ENCODE data around the gene C13orf46.
"Not testable (repeated sequence)": the region's sequence is repeated elsewhere in the genome, so short reads cannot be mapped to it uniquely, and the experiment has no call there.

Gene C13orf46

DNA sequence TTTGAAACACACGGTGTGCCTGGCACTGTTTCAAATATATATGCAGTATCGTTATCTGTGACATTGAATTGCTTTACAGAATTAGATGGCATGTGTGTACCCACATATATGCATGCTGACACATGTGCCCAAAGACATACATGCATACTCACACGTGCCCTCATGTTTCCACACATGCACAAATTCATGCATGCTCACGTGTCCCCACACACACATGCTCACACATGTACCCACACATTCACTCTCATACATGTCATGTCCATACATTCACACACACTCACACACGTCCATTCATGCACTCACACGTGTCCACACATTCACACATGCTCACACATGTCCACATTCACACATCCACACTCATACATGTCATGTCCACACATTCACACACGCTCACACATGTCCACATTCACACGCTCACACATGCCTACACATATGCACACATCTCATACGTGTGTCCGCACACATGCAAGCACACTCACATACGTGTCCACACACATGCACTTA is 17.9 kb upstream of the C13orf46 start:
- no peak for DNase-seq

DNA sequence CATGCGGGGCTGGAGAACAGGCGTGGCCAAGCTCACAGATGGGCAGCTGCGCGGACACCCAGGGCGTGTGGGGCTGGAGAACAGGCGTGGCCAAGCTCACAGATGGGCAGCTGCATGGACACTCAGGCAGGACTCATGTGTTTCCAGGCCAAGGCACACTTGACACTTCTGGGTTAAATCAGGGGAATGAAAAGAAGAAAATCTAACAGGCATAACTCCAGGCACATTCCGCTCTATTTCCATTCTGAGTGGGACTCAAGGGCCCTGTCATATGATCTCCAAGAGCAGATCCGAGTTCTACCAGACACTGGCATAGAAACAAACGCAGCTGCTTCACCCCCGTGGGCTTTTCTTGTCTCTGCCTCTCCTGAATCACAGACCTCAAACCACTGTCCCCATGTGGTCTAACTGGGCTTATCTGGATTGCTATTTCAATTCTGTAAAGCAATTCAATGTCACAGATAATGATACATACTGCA is 17.4 kb upstream of the C13orf46 start:
- no peak for DNase-seq

DNA sequence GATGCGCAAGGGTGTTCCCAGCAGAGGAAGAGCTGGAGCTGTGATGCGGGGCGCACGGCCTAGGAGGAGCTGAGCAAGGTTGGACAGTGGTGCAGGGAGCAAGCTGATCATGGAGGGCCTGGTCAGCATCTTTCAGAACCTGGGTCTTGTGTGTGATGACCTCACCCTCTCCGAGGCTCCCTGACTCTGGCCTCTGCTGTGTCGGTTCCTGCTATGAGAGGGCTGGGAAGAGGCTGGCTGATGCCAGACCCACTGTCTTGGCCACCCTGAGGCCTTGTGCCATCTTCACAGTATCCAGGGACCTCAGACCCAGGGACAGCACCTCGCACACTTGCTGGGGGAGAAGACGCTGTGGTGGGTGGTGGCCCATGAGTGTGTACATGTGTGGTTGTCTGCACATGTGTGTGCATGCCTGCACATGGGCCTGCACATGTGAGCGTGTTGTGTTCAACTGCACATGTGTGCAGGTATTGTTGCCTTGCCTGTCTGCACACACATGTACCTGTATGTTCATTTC is 16.5 kb upstream of the C13orf46 start:
- no peak for DNase-seq

DNA sequence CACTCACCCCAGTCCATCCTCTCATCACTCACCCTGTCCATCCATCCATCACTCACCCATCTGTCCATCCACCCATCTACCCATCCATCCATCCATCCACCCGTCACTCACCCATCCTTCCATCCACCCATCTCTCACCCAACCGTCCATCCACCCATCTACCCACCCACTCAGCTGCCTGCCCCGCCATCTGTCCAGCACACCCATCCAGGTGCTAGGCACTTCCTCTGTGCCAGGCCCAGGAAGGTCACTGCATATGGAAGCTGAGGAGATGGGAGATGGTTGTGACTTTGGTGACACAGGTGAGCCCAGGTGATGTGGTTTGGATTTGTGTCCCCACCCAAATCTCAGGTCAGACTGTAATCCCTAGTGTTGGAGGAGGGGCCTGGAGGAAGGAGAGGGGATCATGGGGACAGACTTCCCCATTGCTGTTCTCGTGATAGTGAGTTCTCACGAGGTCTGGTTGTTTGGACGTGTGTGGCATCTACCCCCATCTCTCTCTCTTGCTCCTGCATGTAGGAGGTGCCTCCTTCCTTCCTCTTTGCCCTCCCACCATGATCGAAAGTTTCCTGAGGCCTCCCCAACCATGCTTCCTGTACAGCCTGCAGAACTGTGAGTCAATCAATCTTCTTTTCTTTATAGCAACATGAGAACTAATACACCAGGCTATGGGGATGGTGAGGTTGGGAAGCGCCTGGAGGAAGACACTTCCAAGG is 15.9 kb upstream of the C13orf46 start:
- no peak for DNase-seq

DNA sequence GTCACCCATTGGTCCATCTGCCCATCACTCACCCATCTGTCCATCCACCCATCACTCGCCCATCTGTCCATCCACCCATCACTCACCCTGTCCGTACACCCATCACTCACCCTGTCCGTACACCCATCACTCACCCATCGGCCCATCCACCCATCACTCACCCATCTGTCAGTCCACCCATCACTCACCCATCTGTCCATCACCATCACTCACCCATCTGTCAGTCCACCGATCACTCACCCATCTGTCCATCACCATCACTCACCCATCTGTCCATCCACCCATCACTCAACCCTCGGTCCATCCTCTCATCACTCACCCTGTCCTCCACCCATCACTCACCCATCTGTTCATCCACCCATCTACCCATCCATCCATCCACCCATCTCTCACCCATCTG is 15.0 kb upstream of the C13orf46 start:
- not testable (repeated sequence) for DNase-seq

DNA sequence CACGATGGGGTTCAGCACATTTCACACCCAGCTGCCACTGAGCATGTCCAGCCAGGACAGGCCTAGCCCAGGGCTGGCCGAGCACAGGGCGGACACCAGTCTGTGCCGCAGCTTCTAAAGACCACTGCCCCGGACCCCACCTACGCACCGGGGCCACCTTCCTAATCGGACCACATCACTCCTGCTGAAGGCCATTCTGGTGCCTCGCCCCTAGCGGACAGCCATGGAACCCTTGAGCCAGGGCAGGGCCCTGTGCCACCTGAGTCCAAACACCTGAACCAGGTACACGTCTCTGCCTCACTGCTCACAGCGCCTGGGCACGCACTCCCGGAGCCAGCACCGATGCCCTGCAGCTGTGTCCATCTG is 8.4 kb upstream of the C13orf46 start:
- no peak for DNase-seq

DNA sequence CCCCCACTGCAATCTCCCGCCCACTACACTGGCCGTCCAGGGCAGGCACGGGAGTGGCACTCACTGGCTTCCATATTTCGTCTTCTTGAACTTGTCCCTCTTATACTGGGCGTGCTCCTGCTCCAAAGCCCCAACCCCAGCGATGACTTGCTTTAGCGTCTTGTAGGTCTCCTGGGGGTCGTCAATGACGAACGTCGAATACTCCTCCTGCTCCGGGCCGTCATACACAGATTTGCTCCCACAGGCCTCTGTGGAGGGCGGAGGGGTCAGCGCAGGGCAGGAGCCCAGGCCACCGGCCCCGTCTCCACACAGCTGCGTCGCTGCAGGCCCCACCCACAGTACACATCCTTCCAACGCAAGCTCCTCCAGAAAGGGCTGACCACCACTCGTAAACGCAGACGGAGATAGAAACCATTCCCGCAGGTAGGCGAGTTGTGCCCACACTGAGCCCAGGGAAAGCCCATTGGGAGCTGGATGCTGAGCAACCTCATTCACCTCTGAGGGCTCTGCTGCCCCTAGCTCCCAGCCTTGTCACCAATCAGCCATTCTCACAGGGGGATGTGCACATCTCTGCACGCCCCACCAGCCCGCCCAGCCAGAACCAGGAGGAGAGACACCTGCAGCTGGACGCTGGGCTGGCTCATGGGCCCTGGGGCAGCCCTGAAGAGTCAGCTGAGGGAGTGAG is 7.9 kb upstream of the C13orf46 start:
- no peak for DNase-seq

DNA sequence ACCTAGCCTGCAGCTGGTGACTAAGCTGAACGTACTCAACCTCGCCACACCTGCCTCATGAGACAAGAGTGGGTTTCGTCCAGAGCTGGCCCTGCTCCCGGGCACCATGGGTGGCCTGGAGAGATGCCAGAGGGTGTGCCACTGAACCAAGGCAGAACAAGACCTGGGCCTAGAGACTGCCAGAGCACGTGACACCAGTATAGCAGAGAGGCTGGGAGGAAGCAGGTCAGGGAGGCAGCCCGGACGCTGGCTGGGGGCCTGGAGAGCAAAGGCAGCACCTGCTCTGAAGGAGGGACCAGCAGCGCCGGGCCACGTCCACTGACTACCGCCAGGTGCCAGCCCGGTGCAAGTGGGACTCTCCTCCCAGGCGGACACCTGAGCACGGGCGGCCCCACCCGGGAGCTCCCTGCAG is 7.3 kb upstream of the C13orf46 start:
- DNase-seq = no peak

DNA sequence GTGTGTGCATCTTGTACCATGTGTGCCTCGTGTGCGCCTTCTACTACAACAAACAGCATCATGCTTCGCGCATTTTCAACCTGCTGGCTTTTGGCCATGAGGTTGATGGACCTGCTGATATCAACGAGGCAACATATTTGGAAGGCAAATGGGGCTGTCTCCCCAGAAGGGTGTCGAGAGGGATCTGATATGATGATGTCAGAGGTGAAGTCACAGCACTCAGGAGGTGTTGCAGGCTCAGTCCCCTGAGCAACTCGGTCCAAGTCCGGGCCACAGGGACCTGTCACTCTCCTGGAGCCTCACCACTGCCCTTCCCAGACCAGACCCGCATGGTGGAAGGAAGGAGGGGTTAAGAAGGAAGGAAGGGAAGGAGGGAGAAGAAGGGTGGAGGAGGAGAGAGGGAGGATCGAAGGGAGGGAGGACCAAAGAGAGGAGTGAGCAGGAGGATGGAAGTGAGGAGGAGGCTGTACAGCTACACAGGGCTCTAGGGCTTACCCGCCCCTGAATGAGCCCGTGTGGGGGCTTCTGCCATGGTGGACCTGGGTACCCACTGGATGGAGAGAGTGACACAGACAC is 6.7 kb upstream of the C13orf46 start:
- DNase-seq = no peak

DNA sequence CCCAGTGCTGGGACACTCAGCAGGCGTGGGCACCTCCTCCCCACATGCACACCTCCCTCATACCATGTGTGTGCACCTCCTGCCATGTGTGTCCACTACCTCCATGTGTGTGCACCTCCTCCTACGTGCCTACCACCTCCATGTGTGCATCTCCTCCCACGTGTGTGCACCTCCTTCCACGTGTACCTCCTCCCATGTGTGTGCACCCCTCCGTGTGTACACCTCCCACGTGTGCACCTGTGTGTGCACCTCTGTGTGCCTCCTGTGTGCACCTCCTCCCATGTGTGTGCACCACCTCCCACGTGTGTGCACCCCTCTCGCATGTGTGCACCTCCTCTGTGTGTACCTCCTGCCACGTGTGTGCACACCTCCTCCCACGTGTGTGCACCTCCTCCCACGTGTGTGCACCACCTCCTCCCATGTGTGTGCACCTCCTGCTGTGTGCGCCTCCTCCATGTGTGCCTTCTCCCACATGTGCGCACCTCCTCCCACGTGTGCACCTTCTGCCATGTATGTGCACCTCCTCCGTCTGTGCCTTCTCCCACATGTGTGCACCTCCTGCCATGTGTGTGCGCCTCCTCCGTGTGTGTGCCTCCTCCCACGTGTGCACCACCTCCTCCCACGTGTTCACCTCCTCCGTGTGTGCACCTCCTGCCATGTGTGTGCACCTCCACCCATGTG is 6.1 kb upstream of the C13orf46 start:
- no peak for DNase-seq

DNA sequence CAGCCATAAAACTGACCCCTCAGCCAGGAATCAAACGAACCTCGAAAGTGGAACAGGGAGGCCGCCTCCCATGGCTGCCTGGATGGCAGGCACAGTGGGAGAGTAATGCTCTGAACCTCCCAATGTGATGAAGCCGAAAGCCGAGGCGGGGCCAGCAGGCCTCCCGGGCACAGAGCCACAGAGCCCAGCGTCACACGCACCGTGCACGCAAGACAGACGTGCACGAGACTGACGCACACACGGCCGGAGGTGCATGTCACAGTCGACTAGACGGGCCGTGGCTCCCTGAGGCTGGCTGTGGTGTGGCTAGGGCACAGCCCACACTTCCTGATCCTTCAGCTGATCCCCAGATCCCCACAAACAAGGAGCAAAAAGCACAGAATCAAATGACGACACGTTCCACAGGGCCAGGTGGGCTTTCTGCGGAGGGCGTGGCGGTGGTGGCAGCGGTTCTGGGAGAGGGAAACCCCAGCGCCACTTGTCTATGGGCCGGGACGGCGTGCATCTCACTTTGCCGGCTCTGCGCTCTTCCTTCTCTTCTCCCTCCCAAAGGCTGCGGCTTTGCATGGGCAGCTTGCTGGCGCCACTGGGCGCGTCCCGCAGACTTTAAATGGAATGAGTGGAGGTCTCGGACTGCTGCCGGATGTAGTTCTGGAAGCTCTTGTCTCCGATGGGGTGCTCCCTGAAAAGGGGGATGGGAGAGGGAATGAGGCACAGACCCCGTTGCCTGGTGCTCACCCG is 5.0 kb upstream of the C13orf46 start:
- no peak for DNase-seq

DNA sequence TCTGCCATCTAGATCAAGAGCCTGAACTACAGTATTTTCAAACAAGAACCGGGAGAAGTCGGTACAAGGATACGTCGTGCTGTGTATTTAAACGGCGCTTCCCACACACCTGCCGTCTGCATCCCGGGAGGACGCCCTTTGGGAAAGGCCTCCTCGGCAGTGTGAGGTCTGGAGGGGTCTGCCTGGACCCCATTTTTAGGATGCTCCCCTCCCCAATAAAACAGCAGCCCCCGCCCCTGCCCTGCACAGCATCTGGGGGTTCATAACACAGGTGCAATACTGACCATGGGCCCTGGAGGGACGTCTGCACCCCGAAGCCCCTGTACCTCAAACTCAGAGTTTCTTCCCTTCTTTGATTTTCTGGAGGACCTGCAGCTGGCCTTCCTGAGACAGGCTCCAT is 4.1 kb upstream of the C13orf46 start:
- DNase-seq = no peak

DNA sequence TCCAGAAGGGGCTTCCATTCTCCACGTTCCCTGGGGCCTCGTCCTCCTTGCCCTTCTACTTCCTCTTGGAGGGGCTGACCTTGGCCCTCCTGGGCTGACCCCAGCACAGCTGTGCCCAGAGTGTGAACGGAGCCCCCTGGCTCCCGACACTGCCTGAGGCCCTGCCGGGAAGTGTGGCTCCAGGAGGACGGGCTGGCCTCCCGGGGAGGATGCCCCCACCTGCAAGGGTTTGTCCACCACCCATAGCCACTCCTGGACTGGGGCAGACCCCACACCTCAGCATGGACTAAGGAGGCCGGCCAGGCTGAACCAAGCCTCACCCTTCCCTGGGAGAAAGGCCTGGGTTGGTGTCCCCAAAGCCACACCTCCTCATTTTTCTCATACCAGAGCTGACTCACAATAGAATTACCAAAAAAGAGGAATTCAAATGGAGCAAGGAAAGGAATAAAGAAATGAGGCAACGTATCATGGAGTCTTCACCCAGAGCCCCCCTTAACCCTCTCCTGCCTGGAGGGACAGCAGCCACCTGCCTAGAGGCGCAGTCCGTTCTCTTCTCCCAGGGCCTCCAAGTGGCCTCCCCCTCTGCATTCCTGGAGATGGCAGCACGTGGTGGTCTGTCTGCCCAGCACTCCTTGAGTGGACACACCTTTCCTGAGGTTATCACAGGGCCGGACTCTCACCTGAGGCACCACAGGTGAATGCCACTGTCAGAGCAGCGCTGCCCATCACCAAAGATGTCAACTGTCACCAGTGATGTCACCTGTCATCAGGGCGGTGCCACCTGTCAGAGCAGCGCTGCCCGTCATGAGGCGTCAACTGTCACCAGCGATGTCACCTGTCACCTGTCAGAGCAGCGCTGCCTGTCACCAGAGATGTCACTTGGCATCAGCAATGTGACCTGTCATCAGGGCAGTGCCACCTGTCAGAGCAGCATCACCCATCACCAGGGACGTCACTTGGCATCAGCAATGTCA is 3.1 kb upstream of the C13orf46 start:
- no peak for DNase-seq

DNA sequence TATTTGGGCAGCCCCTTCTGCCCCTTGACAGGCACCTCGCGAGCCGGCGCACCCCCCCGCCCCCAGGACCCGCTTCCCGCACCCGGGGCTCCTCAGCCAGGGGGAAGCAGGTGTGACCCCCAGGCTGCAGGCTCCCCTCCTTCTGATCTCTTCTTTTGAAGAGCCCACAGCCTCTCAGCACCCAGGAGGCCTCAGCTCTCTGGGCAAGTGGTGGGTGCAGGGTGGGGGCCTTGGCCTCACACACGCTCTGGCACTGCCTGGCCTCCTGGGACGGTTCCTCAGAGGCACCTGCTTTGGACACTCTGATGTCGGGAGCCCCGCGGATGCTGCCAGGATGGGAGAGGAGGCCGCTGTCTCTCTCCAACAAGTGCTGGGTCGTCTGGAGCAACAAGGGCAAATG is 1.5 kb upstream of the C13orf46 start:
- no peak for DNase-seq

DNA sequence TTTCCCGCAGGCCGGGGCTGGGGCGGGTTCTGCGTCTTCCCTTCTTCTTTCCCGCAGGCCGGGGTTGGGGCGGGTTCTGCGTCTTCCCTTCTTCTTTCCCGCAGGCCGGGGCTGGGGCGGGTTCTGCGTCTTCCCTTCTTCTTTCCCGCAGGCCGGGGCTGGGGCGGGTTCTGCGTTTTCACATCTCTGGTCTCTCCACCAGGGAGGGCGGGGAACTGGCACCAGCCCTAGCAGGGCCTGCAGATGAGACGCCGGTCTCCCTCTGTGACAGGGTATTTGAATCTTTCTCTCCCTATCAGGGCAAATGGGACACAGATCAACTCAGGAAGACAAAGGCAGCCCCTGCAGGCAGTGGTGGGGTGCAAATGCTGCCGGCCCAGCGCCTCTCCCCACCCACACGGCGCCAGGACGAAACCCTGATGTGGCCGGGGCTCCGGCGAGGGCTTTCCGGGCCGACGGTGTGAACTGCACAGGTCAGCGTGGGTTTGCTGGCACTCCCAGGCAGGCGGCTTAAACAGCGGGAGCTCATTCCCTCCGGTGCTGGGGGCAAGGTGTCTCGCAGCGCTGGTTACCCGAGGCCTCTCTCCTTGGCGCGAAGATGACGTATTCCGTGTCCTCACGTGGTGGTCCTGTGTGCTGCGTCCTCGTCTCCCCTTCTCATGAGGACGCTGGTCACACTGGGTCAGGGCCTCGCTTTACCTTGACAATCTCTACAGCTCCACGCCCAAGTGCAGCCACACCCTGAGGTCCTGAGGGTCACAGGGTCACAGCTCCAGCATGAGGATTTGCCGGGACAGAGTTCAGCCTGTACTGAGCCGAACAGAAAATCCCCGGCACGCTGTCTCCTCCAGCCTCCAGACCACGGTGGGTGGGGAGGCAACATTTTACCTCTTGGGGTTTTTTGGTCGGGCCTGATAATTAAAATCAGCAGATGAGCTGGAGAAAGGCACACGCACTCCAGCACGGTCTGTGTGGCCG is 717 bp upstream of the C13orf46 start:
- DNase-seq = no peak

DNA sequence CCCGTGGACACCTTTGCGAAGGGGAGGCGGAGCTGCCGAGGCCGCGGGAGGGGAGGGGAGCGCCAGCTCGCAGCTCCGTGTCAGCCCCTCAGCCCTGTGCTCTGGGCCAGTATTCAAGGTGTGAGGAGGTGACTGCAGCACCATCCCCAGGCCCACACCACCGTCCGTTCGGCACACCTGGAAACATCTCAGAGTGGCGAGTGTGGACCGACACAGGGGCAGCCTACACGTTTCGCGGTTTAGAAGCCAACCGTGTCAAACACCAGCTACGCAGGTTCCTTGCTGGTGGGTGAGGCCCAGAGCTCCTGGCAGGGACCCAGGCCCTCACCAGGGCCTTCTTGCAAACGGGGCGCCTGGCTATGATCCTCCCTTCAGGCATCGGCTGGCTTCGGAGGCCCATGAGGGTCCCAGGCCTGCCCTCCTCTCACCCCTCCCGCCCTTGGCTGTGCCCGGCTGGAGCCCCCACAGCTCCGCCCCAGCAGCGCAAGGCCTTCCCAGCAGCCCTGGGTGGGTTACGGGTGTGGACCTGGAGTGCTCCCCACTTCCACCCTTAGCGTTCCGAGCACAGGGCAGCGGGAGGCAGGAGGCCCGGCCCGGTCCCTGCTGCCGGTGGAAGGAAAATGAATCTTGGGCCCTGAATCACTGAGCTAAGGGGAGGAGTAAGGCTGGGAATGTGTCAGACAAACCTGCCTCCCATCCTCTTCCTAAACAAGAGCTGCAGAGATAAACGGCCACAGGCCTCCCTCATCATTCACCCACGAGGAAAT is 1.2 kb downstream of the C13orf46 start:
- DNase-seq = no peak

DNA sequence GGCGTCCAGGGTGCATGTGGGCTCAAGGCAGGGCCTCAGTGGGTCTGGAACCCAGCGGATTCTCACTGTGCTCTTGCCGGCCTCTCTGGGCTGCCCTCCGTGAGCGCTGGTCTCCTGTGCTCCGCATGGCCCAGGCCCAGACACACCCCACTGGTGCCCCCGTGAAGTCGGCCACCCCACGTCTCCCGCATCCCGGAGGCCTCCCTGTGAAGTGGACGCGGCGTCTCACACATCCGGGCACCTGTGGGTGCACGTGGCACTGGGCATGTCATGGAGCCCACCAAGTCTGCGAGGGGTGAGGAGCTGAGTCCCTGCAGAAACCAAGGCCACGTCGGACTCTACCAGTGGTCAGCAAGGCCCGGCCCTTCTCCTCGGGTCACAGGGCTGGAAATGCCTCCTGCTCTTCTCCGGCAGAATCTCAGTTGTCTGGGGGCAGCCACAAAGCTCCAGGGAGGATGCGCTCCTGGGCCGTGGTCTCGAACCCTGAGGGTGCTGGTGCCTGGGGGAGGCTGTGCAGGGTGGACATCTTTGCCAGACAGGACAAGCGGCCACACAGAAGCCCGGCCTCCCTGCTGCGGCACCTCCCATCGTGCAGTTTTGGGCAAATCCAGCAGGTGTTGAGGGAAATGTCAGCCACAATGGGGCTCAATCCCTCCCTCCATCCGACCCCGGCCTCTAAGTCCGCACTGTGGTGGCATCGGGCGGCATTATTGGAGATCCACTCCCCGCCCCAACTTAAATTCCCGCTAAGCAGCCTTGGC is 2.2 kb downstream of the C13orf46 start:
- DNase-seq = no peak

DNA sequence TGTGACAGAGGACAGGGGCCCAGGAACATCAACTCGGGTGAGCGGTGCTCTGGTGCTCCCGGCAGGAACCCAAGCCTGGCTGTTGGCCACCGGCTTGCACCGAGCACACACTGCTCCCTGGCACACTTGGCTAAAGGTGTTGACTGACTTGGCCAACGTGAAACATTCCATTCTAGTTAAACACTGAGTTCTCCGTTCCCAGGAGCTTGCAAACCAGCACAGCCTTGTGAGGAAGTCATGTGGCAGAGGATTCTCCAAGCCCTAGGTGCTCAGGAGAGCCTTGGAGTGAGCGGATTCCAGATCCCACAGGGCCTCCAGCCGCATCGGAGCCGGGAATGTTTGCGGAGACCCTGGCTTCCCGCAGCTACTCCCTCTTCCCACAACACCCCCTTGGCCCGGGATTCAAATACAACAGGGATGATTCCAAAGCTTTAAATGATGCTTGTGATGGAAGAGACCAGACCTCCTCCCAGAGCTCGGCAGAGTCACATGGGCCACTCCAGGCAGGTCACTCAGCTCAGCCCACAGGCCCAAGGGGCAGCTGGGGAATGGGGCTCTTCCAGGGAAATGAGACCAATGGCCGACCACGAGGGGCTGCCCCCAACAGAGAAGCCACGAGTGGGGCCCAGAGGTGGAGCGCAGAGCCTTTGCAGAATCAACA is 2.9 kb downstream of the C13orf46 start:
- DNase-seq = no peak

Data from CD4-positive, alpha-beta T cell treated with Interleukin-6 for 4 hours (primary cell).